Frontal cortex (tissue), 4 donors: ENCODE data around the gene PRRX1. TPM values are rescaled to one million over a fixed set of nuclear protein-coding genes. Genes with fewer than 3 reads are reported as not detected.

Experiments
- DNase-seq, 2 donors: peaks; one replicate each; pipeline ENCODE4 v3.0.0; 2012; ENCODE audit warnings: low spot score in 2 of 2
- FAIRE-seq: peaks from 2 replicates; lab custom pipeline; 2012; peaks lifted over from hg19 to GRCh38; lab: Jason Lieb, UNC
- total RNA-seq: library from RNA; depleted of rRNA; stranded (reverse); fragments of >200 nt; gene quantifications from one replicate; pipeline ENCODE4 v1.2.3, GENCODE V29; 2014
- donor health status: control.
- donor health status: control.
- donor health status: control.

Gene PRRX1
- total RNA-seq, 1 donor from 2014 or later = 6.5 TPM

GRCh38 chr1:170749549-170749948 is 85.6 kb downstream of the PRRX1 start:
- FAIRE-seq = no peak
- no peak for DNase-seq

- FAIRE-seq = no peak
- no peak for DNase-seq
Observed at GRCh38 chr1:170749959-170750358, 86.0 kb downstream of the PRRX1 start.

- DNase-seq = no peak
- FAIRE-seq = no peak
Observed at GRCh38 chr1:170755795-170756194, 91.9 kb downstream of the PRRX1 start.

- FAIRE-seq (no peak), DNase-seq (no peak)
Observed at GRCh38 chr1:170758992-170759391, 95.1 kb downstream of the PRRX1 start.

GRCh38 chr1:170765279-170765678 is 101.3 kb downstream of the PRRX1 start:
- DNase-seq (no peak), FAIRE-seq (no peak)

GRCh38 chr1:170765712-170766330 is 101.9 kb downstream of the PRRX1 start:
- FAIRE-seq (no peak), DNase-seq (peak in 1 of 2 donors; percentile 12)

GRCh38 chr1:170768929-170769328 is 105.0 kb downstream of the PRRX1 start:
- FAIRE-seq = no peak
- no peak for DNase-seq

- no peak for FAIRE-seq
- DNase-seq = no peak
Observed at GRCh38 chr1:170769691-170770090, 105.8 kb downstream of the PRRX1 start.

GRCh38 chr1:170770254-170770653 is 106.3 kb downstream of the PRRX1 start:
- DNase-seq = no peak
- no peak for FAIRE-seq

- no peak for FAIRE-seq
- no peak for DNase-seq
Observed at GRCh38 chr1:170776252-170776651, 112.3 kb downstream of the PRRX1 start.

GRCh38 chr1:170776777-170777176 is 112.8 kb downstream of the PRRX1 start:
- no peak for FAIRE-seq
- no peak for DNase-seq

Other genes with a start within 250 kb of the PRRX1 start
- gene GORAB, start 132.0 kb upstream of the PRRX1 start, total RNA-seq = 14.3 TPM